NOMO-1 treated with dmso at 0.1 percent for 144 hours (cell line): Measurements from ENCODE around the gene TEX50.
"Not testable (repeated sequence)": the region's sequence is repeated elsewhere in the genome, so short reads cannot be mapped to it uniquely, and the experiment has no call there.

ENCODE experiments used
- DNase-seq: peaks from one replicate; lab custom pipeline; 2025; ENCODE audit not compliant: unreplicated experiment; lab: John Stamatoyannopoulos, UW

The TEX50 gene

DNA sequence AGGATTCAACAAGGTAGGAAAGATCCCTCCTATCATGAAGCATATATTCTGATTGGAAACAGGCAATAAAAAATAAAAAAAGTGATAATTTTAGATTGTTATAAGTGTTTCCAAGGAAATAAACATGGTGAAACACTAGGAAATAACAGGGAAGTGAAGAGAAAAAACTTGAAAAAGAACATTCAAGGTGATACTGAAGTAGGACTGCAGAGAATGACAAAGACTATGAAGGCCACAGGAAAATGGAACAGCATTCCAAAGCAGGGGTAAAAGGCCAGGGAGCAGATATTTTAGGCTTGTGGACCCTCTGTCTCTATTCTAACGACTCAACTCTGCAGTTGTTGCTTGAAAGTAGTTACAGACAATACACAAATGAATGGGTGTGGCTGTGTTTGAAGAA, 26.6 kb downstream of the TEX50 start:
- no peak for DNase-seq

- peak; percentile 28 for DNase-seq
Measured at GRCh38 chr1:173663159-173663558, 28.0 kb downstream of the TEX50 start.

DNA sequence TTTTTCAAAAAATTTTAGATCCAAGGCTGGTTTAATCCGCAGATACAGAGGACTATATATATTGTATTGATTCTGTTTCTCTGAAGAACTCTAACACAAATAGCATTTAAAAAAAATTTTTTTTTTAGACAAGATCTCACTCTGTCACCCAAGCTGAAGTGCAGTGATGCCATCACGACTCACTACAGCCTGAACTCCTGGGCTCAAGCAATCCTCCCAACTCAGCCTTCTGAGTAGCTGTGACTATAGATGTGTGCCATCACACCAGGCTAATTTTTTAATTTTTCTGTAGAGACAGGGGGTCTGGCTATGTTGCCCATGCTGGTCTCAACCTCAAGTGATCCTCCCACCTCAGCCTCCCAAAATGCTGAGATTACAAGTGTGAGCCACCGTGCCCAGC, 31.5 kb downstream of the TEX50 start:
- DNase-seq, result no peak

DNA sequence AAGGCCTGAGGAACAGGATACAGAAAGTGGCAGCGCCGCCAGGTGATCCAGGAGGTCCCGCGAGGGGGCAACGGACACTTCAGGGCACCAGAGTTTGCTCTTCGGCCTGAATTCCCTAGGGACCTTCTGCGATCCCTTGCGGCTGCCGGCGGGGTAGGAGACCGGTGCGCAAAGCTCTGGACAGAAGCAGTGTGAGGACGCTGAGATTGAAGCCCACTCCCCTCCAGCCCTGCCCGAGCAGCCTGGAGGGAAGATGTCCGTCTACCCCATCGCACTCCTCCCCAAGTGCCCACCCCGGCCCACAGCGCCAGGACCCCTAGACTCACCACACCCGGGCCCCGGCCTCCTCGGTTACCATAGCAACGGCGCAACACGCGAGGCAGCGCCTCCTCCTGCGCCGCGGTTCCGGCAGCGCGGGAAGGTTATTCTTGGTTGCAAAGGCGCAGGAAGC, 34.4 kb downstream of the TEX50 start, which contains the start of gene ANKRD45:
ANKRD45 (minus strand) TSS at position 361 of the 451 bp plus-strand sequence. CDS start 10,433 bp downstream, outside the sequence.
- DNase-seq, result no peak

DNA sequence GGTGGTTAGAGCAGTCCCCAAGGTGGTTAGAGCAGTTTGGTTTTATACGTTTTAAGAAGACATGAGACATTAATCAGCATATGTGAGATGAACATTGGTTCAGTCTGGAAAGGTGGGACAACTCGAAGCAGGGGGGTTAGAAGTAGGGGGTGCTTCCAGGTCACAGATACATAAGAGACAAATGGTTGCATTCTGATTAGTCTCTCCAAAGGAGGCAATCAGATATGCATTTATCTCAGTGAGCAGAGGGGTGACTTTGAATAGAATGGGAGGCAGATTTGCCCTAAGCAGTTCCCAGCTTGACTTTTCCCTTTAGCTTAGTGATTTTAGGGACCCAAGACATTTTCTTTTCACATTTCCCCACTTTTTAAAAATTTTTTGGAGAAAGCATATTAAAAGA, 39.4 kb downstream of the TEX50 start:
- DNase-seq, result not testable (repeated sequence)

- not testable (repeated sequence) for DNase-seq
Measured at GRCh38 chr1:173680152-173680551, 45.0 kb downstream of the TEX50 start.

- no peak for DNase-seq
Measured at GRCh38 chr1:173682184-173682583, 47.0 kb downstream of the TEX50 start.

- not testable (repeated sequence) for DNase-seq
Measured at GRCh38 chr1:173683838-173684237, 48.7 kb downstream of the TEX50 start.

GRCh38 chr1:173685121-173685520, 50.0 kb downstream of the TEX50 start:
- DNase-seq, result not testable (repeated sequence)
